Activated naive CD4-positive, alpha-beta T cell treated with Interleukin-2 at 50 U/mL for 16 hours (primary cell): ENCODE data around the gene FAM78A.
A peak's percentile ranks its signal among the peaks of the same experiment; 100 is the strongest.
"Not testable (repeated sequence)": the region's sequence is repeated elsewhere in the genome, so short reads cannot be mapped to it uniquely, and the experiment has no call there.

Experiments
- DNase-seq: peaks from one replicate; pipeline ENCODE4 v3.0.0-alpha.2; 2020

Gene FAM78A

DNA sequence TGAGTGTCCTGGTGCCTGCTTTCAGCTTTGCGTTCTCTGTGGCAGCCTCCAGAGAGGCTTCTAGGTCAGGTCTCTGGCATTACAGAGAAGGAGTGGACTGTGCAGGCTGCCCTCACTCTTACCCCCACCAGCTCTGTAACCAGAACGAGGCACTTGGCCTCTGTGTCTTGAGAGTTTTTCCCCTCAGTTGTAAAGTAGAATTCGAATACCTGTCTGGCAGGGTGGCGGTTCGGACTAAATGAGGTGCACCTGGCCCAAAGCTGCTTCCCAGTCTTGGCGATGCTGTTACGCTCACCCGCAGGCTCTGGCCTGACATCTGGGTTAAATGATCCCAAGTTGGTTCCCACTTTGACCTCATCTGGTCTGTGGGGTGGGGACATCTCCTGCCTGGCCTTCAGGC, 40.1 kb downstream of the FAM78A start:
- no peak for DNase-seq

DNA sequence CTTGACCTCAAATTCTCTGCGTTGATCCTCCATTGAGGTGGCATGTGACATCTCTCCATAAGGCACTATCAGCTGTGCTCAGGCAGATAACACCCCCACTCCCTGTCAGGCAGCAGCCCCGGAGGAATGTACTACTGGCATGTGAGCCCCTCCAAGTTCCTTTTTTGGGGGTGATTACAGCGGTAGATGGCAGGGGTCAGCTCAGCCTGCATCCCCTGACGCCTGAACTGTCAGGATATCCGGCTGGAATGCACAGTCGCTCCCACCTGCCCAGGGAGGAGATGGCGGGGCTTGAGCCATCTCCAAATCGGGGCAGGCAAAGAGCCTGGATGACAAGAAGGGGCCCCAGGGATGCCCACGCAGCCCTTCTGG, 40.8 kb downstream of the FAM78A start:
- DNase-seq: no peak

DNA sequence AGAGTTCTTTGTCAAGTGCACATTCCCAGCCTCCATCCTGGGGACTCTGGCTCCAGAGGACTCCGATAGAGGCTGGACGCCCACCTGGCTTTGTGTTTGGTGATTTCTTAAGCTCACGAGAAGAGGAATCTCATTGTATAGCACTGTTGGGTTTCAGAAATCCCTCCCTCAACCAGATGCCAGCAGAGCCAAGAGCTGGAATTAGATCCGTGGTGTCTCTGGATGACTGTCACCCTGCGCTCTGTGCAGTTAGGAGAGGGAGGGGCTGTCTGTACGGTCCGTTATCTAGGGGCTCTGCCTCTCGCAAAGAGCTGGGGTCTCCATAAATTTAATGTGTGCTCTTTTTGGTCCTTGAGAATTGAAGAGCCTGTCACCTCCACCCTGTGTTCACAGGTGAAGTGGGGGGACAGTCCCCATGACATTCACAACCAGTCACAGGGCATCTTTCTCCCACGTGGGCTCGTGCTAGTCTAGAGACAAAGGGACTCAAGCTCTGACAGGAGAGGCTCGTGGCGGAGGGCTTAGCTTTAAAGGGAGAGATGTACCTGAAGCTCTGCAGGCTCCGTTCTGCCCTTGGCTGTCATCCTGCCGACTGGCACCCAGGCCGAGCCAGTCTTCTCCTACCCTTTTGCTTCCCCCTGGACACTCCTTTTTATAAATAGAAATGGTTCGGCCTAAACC, 41.4 kb downstream of the FAM78A start:
- no peak for DNase-seq

DNA sequence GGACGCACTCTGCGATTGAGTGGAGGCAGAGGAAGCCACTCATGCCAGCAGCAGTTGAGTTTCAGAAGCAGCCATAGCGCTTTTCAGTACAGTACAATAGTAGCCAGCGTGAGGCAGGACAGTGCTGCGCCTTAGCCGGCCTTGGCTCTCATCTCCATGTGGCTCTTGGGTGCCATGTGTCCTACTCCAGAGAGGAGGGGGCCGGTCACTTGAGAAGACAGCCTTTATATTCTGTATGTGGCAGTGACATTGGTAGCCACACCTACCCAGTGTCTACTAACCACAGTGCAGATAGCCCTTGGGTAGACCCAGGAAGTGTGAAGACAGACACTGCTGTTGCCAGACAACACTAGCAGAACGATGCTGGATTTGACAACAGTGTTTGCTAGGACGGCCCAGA, 42.3 kb downstream of the FAM78A start:
- DNase-seq: no peak

DNA sequence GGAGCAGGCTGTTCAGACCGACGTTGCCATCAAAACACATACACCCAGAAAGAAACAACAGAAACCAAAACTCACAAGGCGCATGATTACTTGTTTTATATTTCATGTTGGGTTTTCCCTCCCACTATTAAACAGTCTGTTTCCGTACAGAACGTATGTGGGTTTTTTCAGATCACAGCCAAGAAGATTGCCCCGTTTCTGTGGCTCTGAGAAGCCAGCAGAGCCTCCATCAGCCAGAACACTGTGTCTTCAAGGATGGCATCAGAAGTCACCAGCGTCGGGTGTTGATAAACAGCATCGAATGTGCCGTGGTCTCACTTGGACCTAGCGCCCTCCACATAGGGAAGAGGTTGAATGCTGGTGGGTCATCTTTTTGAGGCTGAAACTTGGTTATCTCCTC, 42.8 kb downstream of the FAM78A start:
- DNase-seq: peak; percentile 47

DNA sequence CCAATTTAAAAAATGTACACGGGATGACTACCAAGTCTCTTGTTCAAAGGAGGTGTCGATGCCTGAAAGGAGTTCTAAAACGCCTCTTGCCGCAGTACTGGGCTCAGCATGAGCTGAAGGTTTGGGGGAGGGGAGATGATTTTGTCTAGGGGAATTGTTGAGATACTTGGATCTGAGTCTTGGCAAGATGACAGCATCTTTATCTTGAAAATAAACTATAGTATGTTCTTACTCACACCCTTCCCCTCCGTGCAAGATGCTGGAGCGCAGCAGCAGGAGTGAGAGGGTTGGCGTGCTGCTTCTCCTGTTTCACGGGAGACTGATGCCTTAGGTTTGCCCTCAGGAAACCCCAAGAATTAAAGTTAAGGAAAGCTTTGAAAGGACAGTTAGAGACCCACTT, 47.3 kb downstream of the FAM78A start:
- DNase-seq: no peak

DNA sequence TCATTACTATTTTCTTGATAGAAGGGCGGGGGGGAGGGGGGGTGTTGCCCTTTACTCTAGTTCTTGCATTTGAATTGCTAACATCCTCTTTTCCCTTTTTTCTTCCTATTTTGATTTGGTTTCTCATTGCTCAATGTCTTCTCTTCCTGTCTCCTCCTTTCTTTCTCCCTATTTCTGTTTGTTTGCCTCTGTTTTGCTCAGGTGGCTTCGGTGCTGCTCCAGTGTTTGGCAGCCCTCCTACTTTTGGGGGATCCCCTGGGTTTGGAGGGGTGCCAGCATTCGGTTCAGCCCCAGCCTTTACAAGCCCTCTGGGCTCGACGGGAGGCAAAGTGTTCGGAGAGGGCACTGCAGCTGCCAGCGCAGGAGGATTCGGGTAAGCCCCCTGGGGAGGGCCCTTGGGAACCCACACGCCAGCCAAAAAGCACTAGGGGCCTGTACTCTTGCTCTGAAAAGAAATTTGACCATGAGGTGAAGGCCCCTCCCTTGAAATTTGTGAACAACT, 48.3 kb downstream of the FAM78A start:
- no peak for DNase-seq

DNA sequence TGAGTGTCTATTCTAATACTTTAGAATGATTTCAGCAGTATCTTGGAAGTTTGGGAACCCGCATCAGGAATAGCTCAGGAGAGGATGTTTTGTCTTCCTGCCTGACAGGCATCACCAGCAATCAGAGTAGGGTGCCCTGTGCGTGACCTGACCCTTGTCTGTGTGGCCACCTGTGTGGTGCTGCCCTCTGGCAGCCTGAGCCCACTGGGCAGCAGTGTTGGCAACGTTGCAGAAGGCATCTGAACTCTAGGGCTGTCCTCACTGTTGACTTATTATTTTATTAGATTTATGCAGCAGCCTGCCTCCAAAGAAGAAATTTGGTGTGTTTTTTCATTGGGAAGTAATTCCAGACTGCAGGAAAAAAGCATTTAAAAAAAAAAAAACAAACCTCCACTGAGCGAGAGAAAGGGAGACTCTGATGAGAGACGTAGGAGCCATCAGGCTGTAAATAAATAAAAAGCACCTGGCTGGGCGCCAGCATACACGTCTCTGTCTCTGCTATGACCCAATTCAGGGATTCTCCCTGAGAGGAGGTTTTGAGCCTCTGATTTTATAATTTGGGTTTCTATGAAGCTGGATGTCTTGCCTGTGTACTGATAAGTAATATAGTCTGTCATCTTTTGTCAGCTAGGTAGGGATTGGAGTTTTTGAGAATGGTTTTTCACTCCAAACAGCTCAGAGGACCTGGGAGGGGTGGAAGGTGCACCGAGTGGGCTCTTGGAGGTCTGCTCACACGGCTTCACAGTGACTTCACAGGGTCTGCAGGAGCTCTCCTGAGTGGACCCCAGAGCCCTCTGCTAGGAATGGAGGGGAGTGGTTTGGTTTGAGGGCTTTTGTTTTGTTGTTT, 49.0 kb downstream of the FAM78A start:
- no peak for DNase-seq

DNA sequence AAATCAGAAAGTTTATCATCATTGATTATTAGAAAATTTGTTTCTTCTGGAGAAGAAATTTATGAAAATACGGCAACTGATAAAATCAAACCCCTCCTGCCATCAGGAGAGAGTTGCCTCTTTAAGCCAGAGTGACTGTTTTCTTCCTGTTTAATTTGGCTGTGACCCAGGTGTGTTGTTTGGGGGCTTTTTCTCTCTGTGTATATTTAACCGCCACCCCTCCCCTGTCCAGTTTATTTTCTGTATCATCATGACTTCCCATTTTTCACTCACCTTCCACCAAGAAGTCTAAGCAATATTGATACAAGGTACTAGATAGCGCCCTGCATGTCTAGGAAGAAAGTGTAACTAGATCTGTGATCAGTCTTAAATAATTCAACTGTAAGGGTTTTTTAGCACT, 50.1 kb downstream of the FAM78A start:
- DNase-seq: no peak

DNA sequence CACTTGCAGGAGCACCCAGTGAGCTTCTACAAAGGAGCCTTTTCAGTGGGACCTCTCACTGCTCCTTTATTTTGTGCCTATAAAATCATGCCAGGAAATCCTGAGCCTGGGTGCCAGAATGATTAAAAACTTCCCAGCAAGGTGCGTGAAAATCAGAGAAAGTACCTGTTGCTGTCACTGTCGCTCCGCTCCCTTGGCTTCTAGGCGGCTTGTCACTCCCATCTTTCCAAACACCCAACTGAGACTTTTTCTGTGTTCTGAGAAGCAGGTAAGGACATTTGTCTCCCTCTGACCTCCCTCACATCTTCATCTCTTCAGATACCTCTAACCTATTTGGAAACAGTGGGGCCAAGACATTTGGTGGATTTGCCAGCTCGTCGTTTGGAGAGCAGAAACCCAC, 53.9 kb downstream of the FAM78A start:
- no peak for DNase-seq

DNA sequence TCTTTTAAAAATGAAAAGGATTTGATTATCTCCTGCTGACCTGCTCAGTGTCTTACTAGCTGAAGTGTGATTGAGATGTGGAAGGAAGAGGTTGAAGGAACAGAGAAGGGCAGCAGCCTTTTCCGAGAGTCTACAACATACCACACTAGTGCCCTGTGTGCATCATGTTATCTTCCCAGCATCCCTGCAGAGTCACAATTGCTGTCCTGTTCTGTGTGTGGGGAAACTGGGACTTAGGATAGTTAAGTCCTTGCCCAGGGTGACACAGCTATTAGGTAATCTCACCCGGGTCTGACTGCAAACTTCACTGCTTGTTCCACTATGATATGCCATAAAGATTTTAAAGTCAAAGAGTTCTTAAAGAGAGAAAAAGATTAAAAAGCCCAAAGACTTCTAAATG, 55.8 kb downstream of the FAM78A start:
- no peak for DNase-seq

DNA sequence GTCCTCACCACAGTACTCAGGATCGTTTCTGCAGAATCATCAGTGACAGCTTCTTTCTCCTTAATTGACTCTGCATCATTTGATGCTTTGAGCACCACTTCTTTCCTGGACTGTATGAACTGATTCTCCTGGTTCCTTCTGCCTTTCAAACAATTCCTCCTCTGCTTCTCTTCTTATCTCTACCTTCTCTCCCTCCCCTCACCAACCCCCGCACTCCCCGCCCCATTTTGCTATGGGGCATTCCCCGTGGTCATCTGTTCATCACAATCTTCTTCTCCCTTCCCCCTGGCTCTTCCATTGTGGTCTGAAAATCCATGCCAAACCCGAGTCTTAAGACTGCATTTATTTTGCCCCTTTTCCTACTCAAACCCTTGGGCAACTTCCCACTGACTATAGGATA, 57.9 kb downstream of the FAM78A start:
- DNase-seq: no peak

DNA sequence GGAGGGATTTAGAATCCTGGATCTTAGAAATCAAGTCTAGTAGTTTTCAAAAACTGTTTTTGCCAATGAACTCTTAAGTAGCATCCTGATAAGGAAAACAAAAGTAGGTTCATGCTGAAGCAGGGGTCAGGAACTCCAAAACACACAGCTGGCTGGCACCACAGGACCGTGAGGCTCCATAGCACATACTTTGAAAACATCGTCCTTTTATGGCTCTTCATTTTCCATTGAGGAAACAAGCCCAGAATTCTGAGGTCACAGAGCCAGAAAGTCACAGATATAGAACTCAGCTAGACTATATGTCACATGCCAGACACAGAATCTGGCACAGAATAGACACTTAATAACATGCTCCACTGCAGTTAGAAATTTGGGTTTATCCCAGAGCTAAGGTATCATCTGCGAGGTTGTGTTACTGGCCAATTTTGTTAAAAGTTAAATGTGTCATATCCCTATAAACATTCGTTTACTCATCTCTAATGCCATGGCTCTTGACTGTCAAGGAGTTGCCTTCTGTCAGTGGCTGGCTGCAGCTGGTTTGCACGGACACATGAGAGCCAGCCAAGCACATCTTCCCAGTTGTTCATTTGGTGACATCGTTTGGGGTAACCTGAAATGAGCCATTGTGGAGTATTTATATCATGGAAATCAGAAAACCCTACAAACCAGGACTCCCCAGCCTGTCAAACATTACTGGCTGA, 58.8 kb downstream of the FAM78A start:
- no peak for DNase-seq

DNA sequence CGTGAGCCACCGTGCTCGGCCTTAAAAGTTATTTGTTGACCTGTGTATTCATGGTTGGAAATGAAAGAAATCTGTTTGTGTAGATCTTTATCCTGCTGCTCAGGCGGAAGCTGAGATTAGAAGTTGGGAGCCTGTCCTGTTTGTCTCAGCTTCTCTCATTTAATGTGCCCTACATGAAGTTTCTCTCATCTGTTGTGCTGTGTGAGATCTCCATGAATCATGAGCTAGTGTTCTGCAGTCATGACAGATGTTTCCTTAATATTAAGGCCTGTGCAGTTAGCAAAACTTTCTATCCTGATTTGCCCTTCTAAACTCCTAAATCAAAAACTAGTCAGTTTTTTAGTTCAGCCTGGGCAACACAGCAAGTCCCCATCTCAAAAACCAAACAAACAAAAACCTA, 59.5 kb downstream of the FAM78A start:
- DNase-seq: no peak

DNA sequence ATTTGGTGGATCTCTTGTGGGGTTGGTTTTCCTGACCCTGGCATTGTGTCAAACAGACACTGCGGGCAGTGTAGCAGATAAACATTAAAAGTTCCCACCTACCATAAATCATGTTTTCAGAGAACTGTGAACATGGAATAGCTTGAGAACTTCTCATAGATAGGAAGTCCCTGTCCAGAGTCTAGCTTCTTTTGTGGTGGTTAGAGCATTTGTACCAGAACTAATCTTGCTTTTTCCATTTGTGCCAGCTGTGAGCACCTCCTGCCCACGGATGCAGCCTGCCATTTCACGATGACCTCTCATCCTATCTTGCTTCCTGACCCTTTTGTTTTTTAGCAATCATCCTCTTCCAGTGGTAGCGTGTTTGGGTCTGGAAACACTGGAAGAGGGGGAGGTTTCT, 61.4 kb downstream of the FAM78A start:
- DNase-seq: no peak

DNA sequence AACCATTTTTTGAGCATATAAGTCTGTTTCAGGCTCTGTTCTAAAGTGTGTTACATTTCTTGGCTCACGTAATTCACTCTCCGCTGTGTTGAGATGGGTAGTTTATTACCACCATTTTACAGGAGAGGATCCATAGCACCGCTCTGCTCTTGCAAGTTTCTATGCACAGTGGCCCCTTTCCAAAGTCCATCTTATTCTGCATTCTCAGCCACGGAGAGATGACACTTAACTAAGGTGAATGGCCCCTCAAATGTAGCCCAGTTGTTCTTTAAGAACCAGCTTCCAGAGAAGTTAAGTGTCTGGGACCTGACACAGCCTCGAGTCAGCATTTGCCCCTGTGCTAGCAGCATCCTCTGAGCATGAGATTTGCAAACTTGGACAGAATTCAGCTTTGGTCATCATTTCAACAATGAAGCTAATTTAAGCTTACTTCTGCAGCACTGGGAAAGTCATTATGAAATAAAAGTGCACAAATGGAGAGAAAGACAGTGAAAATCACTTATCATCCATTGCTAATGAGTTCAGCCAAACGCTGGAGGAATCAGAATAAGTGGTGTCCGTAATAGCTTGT, 61.9 kb downstream of the FAM78A start:
- no peak for DNase-seq

DNA sequence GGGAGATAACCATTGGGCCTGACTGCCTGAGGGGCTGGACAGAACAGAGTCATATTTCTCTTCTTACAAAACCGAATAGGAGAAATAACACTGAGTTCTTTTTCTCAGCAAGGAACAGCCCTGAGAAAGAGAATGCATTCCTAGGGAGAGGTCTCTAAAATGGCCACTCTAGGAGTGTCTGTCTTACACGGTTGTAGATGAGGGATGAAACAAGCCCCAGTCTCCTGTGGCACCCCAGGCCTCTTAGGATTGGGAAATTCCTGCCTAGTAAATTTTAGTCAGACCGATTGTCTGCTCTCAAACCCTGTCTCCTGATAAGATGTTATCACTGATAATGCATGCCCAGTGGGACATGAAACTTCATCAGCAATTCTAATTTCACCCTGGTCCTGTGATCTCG, 64.4 kb downstream of the FAM78A start:
- DNase-seq: not testable (repeated sequence)
